Panc1 (cell line): Measurements from ENCODE around the gene MYH10.

Source experiments
- POLR2AphosphoS5 ChIP-seq: IDR thresholded peaks from 2 replicates; pipeline ENCODE4 v1.6.1; 2012; ENCODE audit warnings: mild to moderate bottlenecking, low read depth, low read length, moderate library complexity
- TF ChIP-seq, protein P1 (sequence below): fragments of 450-650 bp; IDR thresholded peaks from 2 replicates; pipeline ENCODE4 v1.5.1; 2017; ENCODE audit warnings: mild to moderate bottlenecking

DNA sequence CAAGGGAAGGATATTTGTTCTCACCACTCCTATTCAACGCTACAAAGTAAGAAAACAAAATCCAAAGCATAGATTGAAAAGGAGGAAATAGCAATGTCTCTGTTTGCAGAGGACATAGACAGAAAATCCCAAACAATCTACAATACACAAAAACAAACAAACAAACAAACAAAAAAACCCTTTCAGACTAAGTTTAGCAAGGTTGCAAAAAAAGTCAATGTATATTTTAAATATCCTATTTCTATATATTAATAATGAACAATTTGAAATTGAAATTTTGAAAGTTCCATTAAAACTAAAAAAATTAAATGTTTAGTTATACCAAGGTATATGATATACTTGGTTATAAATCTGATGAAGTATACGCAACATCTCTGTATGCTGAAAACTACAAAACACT is 37.2 kb downstream of the MYH10 start:
- TF ChIP-seq, protein P1, sequence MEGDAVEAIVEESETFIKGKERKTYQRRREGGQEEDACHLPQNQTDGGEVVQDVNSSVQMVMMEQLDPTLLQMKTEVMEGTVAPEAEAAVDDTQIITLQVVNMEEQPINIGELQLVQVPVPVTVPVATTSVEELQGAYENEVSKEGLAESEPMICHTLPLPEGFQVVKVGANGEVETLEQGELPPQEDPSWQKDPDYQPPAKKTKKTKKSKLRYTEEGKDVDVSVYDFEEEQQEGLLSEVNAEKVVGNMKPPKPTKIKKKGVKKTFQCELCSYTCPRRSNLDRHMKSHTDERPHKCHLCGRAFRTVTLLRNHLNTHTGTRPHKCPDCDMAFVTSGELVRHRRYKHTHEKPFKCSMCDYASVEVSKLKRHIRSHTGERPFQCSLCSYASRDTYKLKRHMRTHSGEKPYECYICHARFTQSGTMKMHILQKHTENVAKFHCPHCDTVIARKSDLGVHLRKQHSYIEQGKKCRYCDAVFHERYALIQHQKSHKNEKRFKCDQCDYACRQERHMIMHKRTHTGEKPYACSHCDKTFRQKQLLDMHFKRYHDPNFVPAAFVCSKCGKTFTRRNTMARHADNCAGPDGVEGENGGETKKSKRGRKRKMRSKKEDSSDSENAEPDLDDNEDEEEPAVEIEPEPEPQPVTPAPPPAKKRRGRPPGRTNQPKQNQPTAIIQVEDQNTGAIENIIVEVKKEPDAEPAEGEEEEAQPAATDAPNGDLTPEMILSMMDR: no peak
- no peak for TF ChIP-seq POLR2AphosphoS5
